NT2/D1 (cell line): ENCODE results near the gene HOXB6.

ENCODE experiments used
- DNase-seq: peaks from one replicate; pipeline ENCODE4 v3.0.0-alpha.2; 2011; ENCODE audit warnings: low read depth, low spot score
- H3K27me3 ChIP-seq: 2 replicates; pipeline ENCODE4 v1.6.0; 2011; ENCODE audit warnings: mild to moderate bottlenecking; ENCODE audit not compliant: insufficient read length, insufficient read depth
- H3K36me3 ChIP-seq: 2 replicates; pipeline ENCODE4 v1.6.1; 2011; ENCODE audit warnings: mild to moderate bottlenecking, low read length, mixed read lengths; ENCODE audit not compliant: insufficient read depth, insufficient read length
- H3K4me1 ChIP-seq: 2 replicates; pipeline ENCODE4 v1.5.1; 2011; ENCODE audit not compliant: insufficient read depth, insufficient read length
- H3K4me3 ChIP-seq: 2 replicates; pipeline ENCODE4 v1.5.1; 2011; ENCODE audit warnings: low read depth; ENCODE audit not compliant: insufficient read length
- H3K9ac ChIP-seq: 2 replicates; pipeline ENCODE4 v1.6.0; 2011; ENCODE audit warnings: low read depth; ENCODE audit not compliant: insufficient read length
- H3K9me3 ChIP-seq: 2 replicates; pipeline ENCODE4 v1.5.1; 2011; ENCODE audit warnings: mild to moderate bottlenecking, low read length; ENCODE audit not compliant: insufficient read depth
- SUZ12 ChIP-seq: IDR thresholded peaks from 2 replicates; pipeline ENCODE4 v1.6.1; 2011; ENCODE audit not compliant: insufficient read length, insufficient read depth; ENCODE audit errors: extremely low read depth
- YY1 ChIP-seq: IDR thresholded peaks from 2 replicates; pipeline ENCODE4 v1.6.1; 2011; ENCODE audit not compliant: insufficient read length, insufficient read depth
- ZNF274 ChIP-seq: IDR thresholded peaks from 2 replicates; pipeline ENCODE4 v1.6.1; 2011; ENCODE audit warnings: mild to moderate bottlenecking, low read depth, low read length

Gene HOXB6

GRCh38 chr17:48628649-48629410 is 24.0 kb upstream of the HOXB6 start:
- H3K4me1 ChIP-seq: no peaks in the 10 kb centered on the region
- no peaks in the 10 kb centered on the region for H3K9me3 ChIP-seq
- no peak for DNase-seq
- H3K27me3 ChIP-seq: peaks cover 67% of the 10 kb centered on the region
- no peak overlapping the region for H3K9ac ChIP-seq
- H3K4me3 ChIP-seq: no peak overlapping the region
- peaks cover 28% of the 10 kb centered on the region for H3K36me3 ChIP-seq
- TF ChIP-seq SUZ12 (no peak), YY1 (no peak), ZNF274 (no peak)

- H3K36me3 ChIP-seq: peaks cover 18% of the 10 kb centered on the region
- H3K27me3 ChIP-seq: peaks cover 77% of the 10 kb centered on the region
- no peak overlapping the region for H3K9ac ChIP-seq
- H3K4me3 ChIP-seq: no peak overlapping the region
- no peaks in the 10 kb centered on the region for H3K4me1 ChIP-seq
- H3K9me3 ChIP-seq: no peaks in the 10 kb centered on the region
- TF ChIP-seq YY1: no peak
- no peak for TF ChIP-seq SUZ12
- TF ChIP-seq ZNF274: no peak
- no peak for DNase-seq
These were observed 23.1 kb upstream of the HOXB6 start for GRCh38 chr17:48627623-48628521.

GRCh38 chr17:48627118-48627597 is 22.4 kb upstream of the HOXB6 start:
- Histone ChIP-seq H3K9me3 (peaks cover 4% of the 10 kb centered on the region; the same call in 1 of the 2 replicates), H3K4me1 (no peaks in the 10 kb centered on the region), H3K36me3 (peaks cover 11% of the 10 kb centered on the region), H3K9ac (no peak overlapping the region), H3K4me3 (no peak overlapping the region), H3K27me3 (peaks cover 84% of the 10 kb centered on the region)
- DNase-seq: no peak
- TF ChIP-seq ZNF274: no peak
- TF ChIP-seq YY1: no peak
- TF ChIP-seq SUZ12: peak; percentile 26

GRCh38 chr17:48626245-48627117 is 21.7 kb upstream of the HOXB6 start, which contains the start of gene HOXB9:
HOXB9 (minus strand) TSS chr17:48626358; CDS start chr17:48626269, 89 bp downstream.
- H3K27me3 ChIP-seq: peaks cover 91% of the 10 kb centered on the region
- peaks cover 7% of the 10 kb centered on the region; the same call in 1 of the 2 replicates for H3K9me3 ChIP-seq
- H3K4me1 ChIP-seq: peaks cover 4% of the 10 kb centered on the region
- H3K9ac ChIP-seq: peak within 1 kb of the TSS; percentile 69
- no peak for TF ChIP-seq SUZ12
- no peak for TF ChIP-seq YY1
- TF ChIP-seq ZNF274: no peak
- peak within 1 kb of the TSS; percentile 49 for H3K4me3 ChIP-seq
- H3K36me3 ChIP-seq: peaks cover 11% of the 10 kb centered on the region
- no peak for DNase-seq

- Histone ChIP-seq H3K36me3 (peaks cover 6% of the 10 kb centered on the region), H3K9ac (peak overlapping the region; percentile 69), H3K9me3 (peaks cover 7% of the 10 kb centered on the region; the same call in 1 of the 2 replicates), H3K27me3 (peaks cover 97% of the 10 kb centered on the region), H3K4me1 (peaks cover 4% of the 10 kb centered on the region), H3K4me3 (peak overlapping the region; percentile 49)
- TF ChIP-seq SUZ12 (no peak), ZNF274 (no peak), YY1 (no peak)
- DNase-seq: no peak
These were observed 20.9 kb upstream of the HOXB6 start for GRCh38 chr17:48625495-48626244.
